Fibroblast of the conjunctiva (primary cell): ENCODE measurements around the gene UBXN10.

Experiments
- DNase-seq: peaks from one replicate; pipeline ENCODE4 v3.0.0-alpha.2; 2010; ENCODE audit warnings: low read depth

UBXN10 gene

GRCh38 chr1:20183035-20183434 is 2.9 kb upstream of the UBXN10 start:
- no peak for DNase-seq

- DNase-seq: no peak
Observed at GRCh38 chr1:20183616-20184271, 2.2 kb upstream of the UBXN10 start.

- no peak for DNase-seq
Observed at GRCh38 chr1:20184481-20184900, 1.4 kb upstream of the UBXN10 start.

DNA sequence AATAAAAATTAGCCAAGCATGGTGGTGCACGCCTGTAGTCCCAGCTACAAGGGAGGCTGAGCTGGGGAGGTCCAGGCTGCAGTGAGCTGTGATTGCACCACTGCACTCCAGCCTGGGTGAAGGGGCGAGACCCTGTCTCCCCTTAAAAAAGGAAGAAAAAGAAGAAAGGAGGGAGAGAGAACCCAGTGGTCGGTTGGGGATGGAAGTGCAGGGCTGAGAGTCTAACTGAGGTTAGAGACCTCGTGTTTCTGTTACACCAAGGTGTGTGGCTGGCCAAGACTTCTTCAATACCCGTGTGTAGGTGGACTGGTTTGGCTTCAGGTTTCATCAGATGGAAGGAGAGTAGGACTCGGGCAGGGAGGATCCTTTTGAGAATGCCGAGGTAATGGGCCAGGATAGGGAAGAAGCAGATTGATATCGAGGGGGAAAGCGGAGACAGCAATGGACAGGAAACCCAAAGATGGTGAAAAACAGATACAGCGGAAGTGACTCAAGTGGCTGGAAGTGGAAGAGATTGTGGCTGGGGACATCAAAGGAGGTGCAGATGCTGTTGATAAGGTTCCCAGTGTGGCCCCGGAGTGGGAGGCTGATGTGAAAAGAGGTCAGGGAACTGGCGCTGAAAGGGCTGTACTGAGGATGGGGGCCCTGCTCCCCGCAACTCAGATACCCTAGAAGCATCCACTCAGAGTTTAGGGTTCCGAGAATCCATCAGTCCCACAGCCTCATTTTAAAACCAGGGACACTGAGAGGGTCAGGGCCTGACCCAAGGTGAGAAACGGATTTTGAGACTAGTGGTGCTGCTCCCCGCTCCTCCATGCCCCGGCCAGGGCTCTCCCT is 681 bp upstream of the UBXN10 start:
- no peak for DNase-seq

DNA sequence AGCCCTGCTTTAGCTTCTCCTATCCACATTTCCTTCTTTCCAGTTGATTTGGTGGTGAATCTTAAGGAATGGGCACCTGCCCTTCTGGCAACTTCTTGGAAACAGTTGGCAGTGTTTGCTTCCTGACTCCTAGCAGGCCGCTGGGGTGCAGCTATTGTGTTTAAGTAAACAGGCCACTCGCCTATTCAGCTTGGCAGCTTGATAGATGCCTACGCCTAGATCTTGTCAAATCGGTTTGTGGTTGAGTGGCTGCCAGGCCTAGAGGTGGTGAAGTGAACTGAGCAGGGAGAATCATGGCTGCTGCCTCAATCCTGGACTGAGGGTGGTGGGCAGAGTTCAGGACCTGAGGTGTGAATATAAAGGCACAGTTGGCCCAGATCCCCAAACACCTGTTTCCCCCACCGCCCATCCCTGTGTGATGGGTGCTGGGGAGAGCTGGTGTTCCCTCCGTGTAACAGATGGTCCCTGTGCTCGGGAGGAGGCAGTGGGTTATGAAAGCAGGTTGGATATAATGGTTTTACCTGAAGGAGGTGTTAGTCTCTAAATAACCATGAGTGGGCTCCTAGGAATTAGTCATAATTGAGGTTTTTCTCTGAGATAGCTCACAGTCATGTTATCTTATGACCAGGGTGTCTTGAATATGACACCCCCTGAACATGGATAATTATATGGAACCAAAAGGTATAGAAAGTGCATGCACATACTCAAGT is 1.4 kb downstream of the UBXN10 start:
- no peak for DNase-seq

DNA sequence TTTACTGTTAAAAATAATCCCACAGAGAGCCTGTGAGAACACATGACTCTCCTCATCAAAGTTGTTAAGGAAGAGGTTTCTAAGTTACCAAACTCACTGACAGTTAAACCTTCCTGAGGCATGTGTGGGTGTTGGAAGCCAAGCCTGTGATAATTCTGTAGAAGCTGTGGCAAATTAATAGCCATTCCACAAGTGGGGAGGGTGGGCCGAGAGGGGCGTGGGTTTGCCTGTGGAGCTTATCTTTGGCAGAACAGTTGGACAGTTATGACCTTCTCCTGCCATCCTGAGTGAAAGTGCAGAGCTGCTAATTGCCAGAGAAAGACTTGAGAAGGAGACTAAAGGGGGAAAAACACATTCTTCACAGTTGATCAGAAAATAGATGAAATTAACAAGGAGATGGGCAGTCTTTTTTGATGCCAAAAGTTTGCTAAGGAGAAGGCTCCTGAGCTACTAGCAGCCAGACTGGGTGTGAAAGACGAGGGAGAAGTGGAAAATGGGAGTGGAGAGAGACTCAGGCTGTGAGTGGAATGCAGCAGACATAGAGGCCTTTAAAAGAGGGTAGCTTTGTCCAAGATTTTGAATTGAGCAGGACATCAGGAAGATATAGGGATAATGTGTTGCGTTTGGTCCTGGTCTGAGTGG is 2.0 kb downstream of the UBXN10 start:
- DNase-seq: no peak

DNA sequence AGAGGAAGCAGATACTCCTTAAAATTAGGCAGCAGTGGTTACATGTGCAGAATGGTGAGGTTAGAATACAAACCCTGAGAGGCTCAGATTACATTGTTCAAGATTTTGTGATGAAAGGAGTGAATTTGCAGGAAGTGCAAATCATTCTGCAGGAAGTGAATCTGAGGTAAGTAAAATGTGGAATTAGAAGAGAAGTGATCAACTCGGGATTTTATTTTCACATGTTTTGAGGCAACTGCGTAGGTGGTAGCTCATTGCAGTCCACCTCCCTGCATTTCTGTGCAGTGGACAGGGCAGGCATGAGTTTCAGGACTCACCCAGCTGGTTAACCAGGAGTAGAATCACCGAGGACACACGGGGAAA is 2.5 kb downstream of the UBXN10 start:
- DNase-seq: no peak

GRCh38 chr1:20189664-20190063 is 3.8 kb downstream of the UBXN10 start:
- no peak for DNase-seq

GRCh38 chr1:20190256-20191160 is 4.6 kb downstream of the UBXN10 start:
- DNase-seq: no peak

- no peak for DNase-seq
Observed at GRCh38 chr1:20191266-20191825, 5.5 kb downstream of the UBXN10 start.

- no peak for DNase-seq
Observed at GRCh38 chr1:20192364-20192763, 6.5 kb downstream of the UBXN10 start.

DNA sequence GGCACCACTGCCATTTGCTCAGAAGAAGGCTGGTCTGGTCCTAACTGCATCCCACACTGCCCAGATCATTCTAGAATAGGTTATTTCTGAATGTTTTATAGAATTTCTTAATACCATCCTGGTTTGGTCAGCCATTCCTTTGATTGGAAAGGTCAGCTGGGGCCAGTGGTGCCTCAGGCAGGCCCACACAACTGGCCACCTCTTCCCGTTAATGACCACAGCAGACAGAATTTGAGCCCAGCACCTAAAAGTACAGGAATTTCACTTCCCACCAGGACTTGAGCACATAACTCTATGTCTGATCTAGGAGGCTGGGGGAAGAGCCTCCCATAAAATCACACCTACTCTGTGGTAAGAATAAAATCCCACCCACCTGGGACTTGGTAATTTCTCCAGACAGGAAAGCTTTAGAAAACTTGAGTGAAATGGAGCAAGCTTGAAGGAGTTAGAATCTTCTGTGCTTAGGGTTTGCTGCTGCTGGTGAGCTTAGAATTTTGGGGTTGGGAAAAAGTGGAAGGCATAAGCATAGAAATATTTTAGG is 7.0 kb downstream of the UBXN10 start:
- no peak for DNase-seq

- DNase-seq: no peak
Observed at GRCh38 chr1:20194224-20194623, 8.3 kb downstream of the UBXN10 start.

- peak; percentile 6 for DNase-seq
Observed at GRCh38 chr1:20194757-20195461, 9.0 kb downstream of the UBXN10 start.

- DNase-seq: no peak
Observed at GRCh38 chr1:20195462-20195780, 9.5 kb downstream of the UBXN10 start.

DNA sequence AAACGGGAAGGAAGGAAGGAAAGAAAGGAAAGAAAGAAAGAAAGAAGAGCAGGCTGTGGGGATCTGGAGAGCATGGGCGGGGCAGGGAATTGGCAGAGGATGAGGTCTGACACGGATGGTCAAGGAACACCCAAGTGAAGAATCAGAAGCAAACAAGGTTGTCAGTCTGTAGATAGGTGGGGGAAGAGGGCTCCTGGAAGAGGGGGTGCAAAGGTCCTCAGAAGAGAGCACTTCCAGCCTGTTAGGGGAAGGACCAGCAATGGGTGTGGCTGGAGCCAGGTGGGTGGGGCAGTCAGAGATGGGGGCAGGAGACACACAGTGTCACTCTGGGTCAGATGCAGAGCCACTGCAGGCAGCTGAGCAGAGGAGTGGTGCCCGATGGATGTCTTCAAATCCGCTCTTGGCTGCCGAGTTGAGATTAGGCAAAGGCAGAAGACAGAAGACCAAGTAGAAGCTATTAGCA is 11.5 kb downstream of the UBXN10 start:
- DNase-seq: no peak

DNA sequence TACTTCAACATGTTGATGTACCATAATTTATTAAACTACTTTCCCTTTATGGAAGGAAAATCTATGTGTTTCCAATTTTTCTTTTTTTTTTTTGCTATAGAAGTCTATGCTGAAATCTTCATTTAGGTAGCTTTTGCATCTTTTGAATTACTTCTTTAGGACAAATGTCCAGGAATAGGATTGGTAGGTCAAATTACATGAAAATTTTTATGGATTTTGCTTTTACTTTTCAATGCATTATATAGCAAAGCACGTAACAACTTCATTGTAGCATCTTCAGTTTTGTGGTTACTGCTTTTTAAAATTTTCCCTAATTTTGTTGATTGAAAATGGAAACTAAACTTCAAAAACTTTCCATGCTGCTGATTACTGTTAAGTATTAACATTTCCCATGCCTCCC is 12.4 kb downstream of the UBXN10 start:
- DNase-seq: no peak

DNA sequence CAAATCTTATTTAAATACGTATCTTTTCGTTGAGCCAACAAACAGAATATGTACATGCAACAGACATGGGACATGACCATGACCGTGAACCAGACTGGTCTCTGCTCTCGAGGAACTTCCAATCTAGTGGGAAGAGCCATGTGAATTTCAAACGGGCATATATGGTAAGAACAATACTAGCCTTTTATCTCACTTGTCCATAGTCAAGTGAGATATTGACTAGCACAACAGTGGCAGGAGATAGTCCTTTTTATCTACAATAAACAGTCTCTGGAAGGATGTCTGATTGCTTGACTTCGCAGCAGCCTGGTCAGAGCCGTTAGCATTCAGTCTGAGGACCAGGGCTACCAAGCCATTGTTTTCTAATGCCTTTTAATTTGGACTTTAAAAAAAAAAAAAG is 13.0 kb downstream of the UBXN10 start:
- DNase-seq: no peak

DNA sequence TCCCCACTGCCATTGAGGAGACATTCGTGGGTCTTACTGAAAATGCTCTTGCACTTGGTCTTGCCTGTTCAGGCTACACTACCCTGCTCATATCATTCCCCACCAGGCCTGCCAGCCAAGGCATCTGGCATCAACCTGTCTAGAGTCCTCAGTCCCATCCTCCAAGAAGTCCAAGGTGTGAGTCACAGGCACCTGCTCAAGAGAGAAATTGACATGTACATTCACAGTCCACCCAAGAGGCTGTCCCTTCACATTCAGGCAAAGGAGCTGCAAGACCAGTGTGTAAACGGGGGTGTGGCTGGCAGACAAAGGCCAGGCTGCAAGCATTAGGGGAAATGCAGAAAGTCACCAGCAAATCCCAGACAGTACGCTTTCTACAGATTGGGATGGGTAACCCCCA is 13.5 kb downstream of the UBXN10 start:
- no peak for DNase-seq

- DNase-seq: no peak
Observed at GRCh38 chr1:20199840-20200239, 13.9 kb downstream of the UBXN10 start.
